Natural killer cell treated with Interleukin-12 subunit alpha and Interleukin-12 subunit beta and Interleukin-15 and Interleukin-18, amount 100 ng/mL, for 72 hours (primary cell): ENCODE results near the gene SLC27A4. TPM values are rescaled to one million over a fixed set of nuclear protein-coding genes. Genes with fewer than 3 reads are reported as not detected.

ENCODE experiments used
- ATAC-seq, 2 donors: fragments of 150-1000 bp; cut with Tn5 transposase in 1 of 2; sonication (Bioruptor Pico), chemical (Tn5 transposase) in 1 of 2; 2 replicates each; pipeline ENCODE4 v1.10.0; 2021
- DNase-seq: peaks from one replicate; pipeline ENCODE4 v3.0.0; 2022; ENCODE audit warnings: low spot score
- H3K27ac Mint-ChIP-seq, 2 donors: 1 replicate in 1 of 2; 2 replicates in 1 of 2; pipeline ENCODE4 v1.8.0; 2022; ENCODE audit warnings: mixed read lengths in 2 of 2, mild to moderate bottlenecking in 1 of 2, moderate library complexity in 1 of 2
- H3K27me3 Mint-ChIP-seq, 2 donors: 1 replicate in 1 of 2; 2 replicates in 1 of 2; pipeline ENCODE4 v1.8.0; 2022; ENCODE audit warnings: mixed read lengths in 2 of 2
- H3K36me3 Mint-ChIP-seq: one replicate; pipeline ENCODE4 v1.8.0; 2022; ENCODE audit warnings: mixed read lengths
- H3K4me1 Mint-ChIP-seq, 2 donors: 1 replicate in 1 of 2; 2 replicates in 1 of 2; pipeline ENCODE4 v1.8.0; 2022; ENCODE audit warnings: low read depth in 2 of 2, mixed read lengths in 2 of 2, mild to moderate bottlenecking in 1 of 2
- H3K4me3 Mint-ChIP-seq: one replicate; pipeline ENCODE4 v1.8.0; 2022; ENCODE audit warnings: mixed read lengths
- H3K9me3 Mint-ChIP-seq: 2 replicates; pipeline ENCODE4 v1.8.0; 2022; ENCODE audit warnings: mixed read lengths
- total RNA-seq, 2 donors: library from RNA; stranded (reverse); gene quantifications; one replicate each; pipeline ENCODE4 v1.2.3, GENCODE V29; 2022

Gene SLC27A4
- total RNA-seq, 2 donors from 2014 or later: 23.5 to 32.3 TPM

DNA sequence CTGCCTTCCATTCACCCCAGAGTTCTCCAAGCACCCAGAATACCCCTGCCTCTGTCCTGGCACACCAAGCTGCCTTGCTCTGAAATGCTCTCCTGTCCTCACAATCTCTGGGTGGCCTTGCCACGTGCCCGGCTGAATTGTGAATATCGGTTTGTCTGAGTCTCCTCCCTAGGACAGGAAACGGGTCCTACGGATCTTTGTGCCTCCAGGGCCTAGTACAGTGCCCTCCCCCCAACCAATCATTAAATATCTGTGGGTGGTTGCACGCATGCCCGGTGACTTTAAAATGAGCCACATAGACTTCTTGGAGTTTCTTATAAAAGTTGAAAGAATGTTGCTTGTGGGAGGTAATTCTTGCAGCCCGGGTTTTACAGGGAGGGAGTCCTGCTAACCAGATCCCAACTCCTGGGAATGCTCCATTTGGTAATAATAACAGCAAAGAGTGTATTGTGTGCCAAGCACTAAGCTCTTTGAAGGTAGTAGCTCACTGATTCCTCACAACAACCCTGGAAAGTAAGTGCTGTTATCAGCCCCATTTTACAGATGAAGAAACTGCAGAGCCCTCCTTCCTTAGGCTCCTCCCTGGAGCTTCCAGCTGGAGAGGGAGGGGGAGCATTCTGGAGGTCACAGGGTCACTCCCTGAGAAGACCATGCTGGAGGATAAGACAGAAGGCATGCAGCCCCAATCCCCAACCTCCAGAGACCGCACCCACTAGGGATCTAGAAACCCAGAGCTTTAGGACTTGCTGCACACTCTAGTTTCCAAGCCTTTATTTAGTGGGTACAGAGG, 54.2 kb downstream of the SLC27A4 start:
- H3K27ac Mint-ChIP-seq: no peak overlapping the region
- H3K4me1 Mint-ChIP-seq: no peaks in the 10 kb centered on the region
- peaks cover 0 to 3% of the 10 kb centered on the region in 2 donors for H3K27me3 Mint-ChIP-seq
- no peaks in the 10 kb centered on the region for H3K36me3 Mint-ChIP-seq
- H3K4me3 Mint-ChIP-seq: no peak overlapping the region
- ATAC-seq (no peak), DNase-seq (no peak)
- H3K9me3 Mint-ChIP-seq: no peaks in the 10 kb centered on the region

DNA sequence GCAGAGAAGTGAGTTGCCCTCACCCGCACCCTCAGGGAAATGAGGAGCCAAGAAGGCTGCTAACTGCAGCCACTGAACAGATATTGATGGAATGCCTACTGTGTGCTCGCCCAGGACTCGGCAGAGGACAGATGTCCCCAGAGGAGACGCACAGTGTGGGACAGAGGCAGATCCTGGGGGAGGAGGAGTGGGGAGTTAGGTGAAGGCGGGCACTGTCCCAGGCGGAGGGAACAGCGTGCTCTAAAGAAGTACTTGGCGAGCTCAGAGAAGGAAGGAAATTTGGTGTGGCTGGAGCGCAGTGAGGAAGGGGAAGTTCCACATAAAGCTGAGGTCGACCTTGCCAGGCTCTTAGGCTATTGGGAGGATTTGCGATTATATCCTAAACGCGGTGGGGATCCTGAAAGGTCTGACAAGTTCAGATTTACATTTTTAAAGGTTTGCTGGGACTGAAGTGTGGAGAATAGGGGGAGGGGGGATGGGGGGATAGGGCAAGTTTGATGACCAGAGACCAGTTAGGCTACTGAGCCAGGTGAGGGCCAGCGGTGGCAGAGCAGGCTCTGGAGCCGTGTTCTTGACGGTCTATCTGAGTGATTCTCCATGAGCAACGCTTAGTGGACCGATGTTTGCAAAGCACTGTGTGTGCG, 56.8 kb downstream of the SLC27A4 start:
- Mint-ChIP-seq H3K36me3 (no peaks in the 10 kb centered on the region), H3K4me3 (no peak overlapping the region)
- ATAC-seq: peak; percentile 34 to 41

DNA sequence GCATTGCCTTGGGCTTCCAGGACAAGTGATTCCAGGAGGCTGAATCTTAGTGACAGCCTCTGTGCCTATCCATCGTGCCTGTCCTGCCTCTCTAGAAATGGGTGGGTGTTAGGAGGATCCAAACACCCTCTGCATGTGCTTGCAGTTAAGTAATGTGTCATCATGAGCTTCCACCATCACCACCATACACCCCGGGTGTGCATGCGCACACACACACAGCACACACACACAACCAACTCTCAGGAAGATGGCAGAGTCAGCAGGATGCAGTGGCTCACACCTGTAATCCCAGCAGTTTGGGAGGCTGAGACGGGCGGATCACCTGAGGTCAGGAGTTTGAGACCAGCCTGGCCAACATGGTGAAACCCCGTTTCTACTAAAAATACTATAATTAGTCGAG, 57.5 kb downstream of the SLC27A4 start:
- Mint-ChIP-seq H3K27me3 (peaks cover 0 to 3% of the 10 kb centered on the region in 2 donors), H3K27ac (no peak overlapping the region), H3K36me3 (no peaks in the 10 kb centered on the region), H3K4me3 (no peak overlapping the region), H3K4me1 (no peaks in the 10 kb centered on the region), H3K9me3 (no peaks in the 10 kb centered on the region)
- DNase-seq (no peak), ATAC-seq (no peak)

More for the DNA sequence above, 56.8 kb downstream of the SLC27A4 start:
- no peaks in the 10 kb centered on the region for H3K4me1 Mint-ChIP-seq
- no peak overlapping the region for H3K27ac Mint-ChIP-seq
- peaks cover 0 to 3% of the 10 kb centered on the region in 2 donors for H3K27me3 Mint-ChIP-seq
- DNase-seq: no peak
- H3K9me3 Mint-ChIP-seq: no peaks in the 10 kb centered on the region

DNA sequence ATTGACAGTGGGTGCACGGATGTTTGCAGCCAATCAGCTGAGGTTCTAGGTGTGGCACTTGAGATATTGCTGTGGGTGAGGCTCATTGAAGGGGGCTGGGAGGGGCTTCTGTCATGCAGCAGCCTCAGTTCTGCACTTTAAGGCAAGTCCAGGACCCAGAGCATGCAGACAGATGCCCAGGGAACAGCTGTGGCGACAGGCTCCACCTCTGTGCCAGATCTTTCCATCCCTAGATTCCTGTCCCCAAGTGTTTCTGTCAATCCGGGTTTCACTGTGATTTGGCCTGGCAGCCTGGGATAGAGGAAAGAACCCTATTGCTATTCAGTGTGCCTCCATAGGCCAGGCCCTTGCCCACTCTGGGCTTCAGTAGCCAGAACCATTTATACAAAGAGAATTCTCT, 59.5 kb downstream of the SLC27A4 start:
- Mint-ChIP-seq H3K4me3 (no peak overlapping the region), H3K9me3 (no peaks in the 10 kb centered on the region), H3K27ac (no peak overlapping the region), H3K4me1 (no peaks in the 10 kb centered on the region), H3K27me3 (peaks cover 0 to 3% of the 10 kb centered on the region in 2 donors), H3K36me3 (no peaks in the 10 kb centered on the region)
- ATAC-seq: no peak
- no peak for DNase-seq

DNA sequence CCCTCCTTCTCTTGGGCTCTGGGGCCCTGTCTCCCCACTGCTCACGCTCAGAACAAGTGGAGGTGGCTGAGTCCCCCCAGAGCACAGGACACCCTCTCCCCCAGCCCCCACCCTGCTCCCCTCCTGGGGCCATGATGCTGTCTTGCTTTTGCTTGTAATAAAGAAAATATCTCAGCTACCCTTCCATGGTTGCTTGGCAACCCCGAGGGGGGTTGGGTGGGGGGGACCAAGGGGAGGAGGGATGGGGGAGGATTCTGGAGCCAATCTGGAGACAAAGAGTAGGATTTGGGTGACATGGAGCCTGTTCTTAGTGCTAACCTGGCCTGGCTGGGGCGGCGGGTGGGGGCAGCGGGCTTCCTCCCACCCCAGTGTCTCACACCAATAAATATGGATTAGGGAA, 64.2 kb downstream of the SLC27A4 start:
- H3K9me3 Mint-ChIP-seq: no peaks in the 10 kb centered on the region
- H3K4me1 Mint-ChIP-seq: no peaks in the 10 kb centered on the region
- peaks cover 0 to 2% of the 10 kb centered on the region in 2 donors for H3K27me3 Mint-ChIP-seq
- H3K4me3 Mint-ChIP-seq: no peak overlapping the region
- H3K36me3 Mint-ChIP-seq: no peaks in the 10 kb centered on the region
- ATAC-seq: no peak
- H3K27ac Mint-ChIP-seq: no peak overlapping the region
- no peak for DNase-seq

DNA sequence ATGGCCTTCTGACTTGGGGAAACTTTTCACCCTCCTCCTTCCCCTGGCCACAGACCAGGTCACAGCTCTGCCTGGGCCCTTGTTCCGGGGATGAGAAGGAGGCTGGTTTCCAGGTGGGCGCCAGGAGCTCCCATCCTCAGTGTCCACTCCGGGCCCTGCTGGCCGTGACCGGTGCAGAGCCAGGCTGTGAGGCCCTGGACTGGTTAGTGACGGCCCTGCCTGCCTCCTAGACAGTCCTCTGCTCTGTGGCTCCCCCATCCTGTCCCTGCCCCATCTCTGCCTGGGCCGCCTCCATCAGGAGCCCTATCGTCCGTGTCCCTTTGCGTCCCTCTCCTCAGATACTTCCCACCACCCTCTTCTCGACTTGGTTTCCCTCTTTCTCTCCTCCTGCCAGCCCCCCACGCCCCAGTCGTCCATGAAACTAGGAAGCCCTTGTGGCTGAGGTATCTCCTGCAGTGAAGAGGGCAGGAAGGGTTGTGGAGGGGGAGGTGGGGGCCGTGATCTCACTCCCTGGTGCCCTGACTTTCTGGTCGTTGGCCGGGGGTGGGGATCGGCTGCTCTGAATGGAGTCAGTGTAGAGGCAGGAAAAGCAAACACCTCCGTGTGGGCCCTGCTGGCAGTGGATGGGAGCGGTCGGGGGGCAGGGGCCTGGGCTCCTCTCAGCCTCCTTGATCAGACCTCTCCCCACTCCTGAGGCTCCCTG, 64.9 kb downstream of the SLC27A4 start:
- H3K36me3 Mint-ChIP-seq: no peaks in the 10 kb centered on the region
- no peak overlapping the region for H3K27ac Mint-ChIP-seq

DNA sequence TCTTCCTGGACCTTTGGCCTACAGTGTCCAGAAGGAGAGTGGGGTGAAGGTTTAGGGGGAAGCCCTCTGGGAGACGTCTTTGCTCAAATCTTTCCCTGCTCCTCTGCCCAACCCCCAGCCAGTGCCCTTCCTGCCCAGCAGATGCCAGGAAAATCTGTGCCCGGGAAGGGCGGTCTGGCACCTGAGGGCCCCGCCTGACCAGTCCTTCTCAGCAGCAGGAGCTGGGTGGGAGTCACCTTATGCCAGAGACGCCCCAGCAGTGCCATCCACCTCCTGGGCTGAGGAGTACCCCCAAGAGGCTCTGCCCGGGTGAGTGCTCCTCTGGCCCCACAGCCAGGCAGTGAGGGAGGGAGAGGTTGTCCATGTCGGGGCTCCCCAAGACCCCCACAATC, 65.4 kb downstream of the SLC27A4 start:
- H3K4me1 Mint-ChIP-seq: no peaks in the 10 kb centered on the region
- no peaks in the 10 kb centered on the region for H3K36me3 Mint-ChIP-seq
- no peak overlapping the region for H3K27ac Mint-ChIP-seq
- ATAC-seq: peak in 1 of 2 donors; percentile 10
- no peak overlapping the region for H3K4me3 Mint-ChIP-seq
- no peak for DNase-seq
- no peaks in the 10 kb centered on the region for H3K9me3 Mint-ChIP-seq
- peaks cover 0 to 2% of the 10 kb centered on the region in 2 donors for H3K27me3 Mint-ChIP-seq

More for the DNA sequence above, 64.9 kb downstream of the SLC27A4 start:
- no peaks in the 10 kb centered on the region for H3K4me1 Mint-ChIP-seq
- DNase-seq (no peak), ATAC-seq (peak in 1 of 2 donors; percentile 14)
- no peak overlapping the region for H3K4me3 Mint-ChIP-seq
- H3K9me3 Mint-ChIP-seq: no peaks in the 10 kb centered on the region
- H3K27me3 Mint-ChIP-seq: peaks cover 0 to 2% of the 10 kb centered on the region in 2 donors

DNA sequence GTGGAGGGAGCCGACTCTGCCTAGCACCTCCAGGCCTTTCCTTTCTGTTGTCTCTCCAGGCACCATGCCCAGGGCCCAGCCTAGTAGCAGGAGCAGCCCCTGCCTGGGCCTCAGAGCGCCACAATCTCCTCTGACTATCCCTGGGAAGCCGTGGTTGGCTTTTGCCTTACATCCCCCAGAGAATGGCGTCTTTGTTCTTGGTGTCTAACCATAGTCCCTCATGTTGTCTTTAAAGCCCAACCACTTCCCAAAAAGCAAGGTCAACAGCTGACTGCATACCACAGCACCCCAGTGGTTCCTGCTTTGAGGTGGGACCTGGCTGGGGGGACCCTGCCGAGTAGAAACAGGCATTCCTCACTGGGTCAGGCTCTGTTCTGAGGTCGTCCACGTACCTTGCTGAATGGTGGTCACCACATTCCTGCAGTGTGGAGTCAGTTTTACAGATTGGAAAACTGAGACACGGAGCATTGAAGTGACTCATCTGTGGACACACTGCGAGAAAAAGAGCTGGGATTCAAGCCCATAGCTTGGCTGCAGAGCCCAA, 66.6 kb downstream of the SLC27A4 start:
- H3K27ac Mint-ChIP-seq: no peak overlapping the region

DNA sequence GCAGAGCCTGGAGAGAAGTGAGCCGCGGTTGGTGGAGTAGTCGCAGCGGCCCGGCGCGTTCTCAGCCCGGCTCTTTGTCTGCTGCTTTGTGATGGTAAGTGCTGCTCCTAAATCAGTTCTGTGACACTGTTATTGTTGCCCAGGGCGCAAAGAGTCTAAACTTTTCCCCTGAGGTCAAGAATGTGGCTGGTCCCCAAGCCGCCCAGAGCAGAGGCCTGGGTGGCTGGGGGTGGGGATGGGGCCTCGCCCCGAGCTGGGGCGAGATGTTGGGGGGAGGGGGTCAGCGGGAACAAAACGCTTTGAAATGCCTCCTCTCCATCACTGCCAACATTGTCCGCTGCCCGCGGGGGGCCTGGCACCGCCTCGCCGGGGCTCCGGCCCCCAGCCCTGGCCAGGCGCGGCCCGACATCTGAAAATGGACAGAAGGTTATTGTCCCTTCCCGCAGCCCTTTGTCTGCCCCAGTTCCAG, 68.7 kb downstream of the SLC27A4 start:
- ATAC-seq (no peak), DNase-seq (no peak)
- no peaks in the 10 kb centered on the region for H3K36me3 Mint-ChIP-seq
- H3K27me3 Mint-ChIP-seq: peaks cover 12% of the 10 kb centered on the region in 2 donors
- no peak overlapping the region for H3K4me3 Mint-ChIP-seq
- no peaks in the 10 kb centered on the region for H3K9me3 Mint-ChIP-seq
- H3K27ac Mint-ChIP-seq: no peak overlapping the region
- H3K4me1 Mint-ChIP-seq: no peaks in the 10 kb centered on the region

More for the DNA sequence above, 66.6 kb downstream of the SLC27A4 start:
- DNase-seq (no peak), ATAC-seq (no peak)
- Mint-ChIP-seq H3K4me1 (no peaks in the 10 kb centered on the region), H3K27me3 (peaks cover 8 to 9% of the 10 kb centered on the region in 2 donors), H3K4me3 (no peak overlapping the region), H3K9me3 (no peaks in the 10 kb centered on the region), H3K36me3 (no peaks in the 10 kb centered on the region)

DNA sequence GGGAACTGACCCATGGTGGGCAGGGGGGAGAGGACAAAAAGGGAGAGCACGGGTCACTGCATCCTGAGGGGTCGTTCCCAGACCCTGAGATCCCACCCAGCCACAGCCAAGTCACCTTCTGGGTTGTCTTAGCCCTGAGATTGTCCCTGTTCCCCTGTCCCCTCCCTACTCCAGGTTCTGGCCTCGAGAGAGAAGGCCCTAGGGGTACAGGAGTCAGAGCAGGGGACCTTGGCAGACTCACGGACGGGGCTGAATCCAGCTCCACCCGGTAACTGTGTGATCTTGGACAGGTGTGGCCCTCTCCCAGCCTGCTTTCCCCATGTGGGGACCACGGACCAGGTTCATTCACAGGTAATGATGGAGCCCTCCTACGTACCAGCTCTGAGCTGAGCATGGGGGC, 69.1 kb downstream of the SLC27A4 start:
- no peak for ATAC-seq
- DNase-seq: no peak
- H3K27me3 Mint-ChIP-seq: peaks cover 15 to 17% of the 10 kb centered on the region in 2 donors
- H3K27ac Mint-ChIP-seq: no peak overlapping the region
- H3K4me3 Mint-ChIP-seq: no peak overlapping the region
- H3K4me1 Mint-ChIP-seq: no peaks in the 10 kb centered on the region
- H3K36me3 Mint-ChIP-seq: no peaks in the 10 kb centered on the region
- no peaks in the 10 kb centered on the region for H3K9me3 Mint-ChIP-seq

DNA sequence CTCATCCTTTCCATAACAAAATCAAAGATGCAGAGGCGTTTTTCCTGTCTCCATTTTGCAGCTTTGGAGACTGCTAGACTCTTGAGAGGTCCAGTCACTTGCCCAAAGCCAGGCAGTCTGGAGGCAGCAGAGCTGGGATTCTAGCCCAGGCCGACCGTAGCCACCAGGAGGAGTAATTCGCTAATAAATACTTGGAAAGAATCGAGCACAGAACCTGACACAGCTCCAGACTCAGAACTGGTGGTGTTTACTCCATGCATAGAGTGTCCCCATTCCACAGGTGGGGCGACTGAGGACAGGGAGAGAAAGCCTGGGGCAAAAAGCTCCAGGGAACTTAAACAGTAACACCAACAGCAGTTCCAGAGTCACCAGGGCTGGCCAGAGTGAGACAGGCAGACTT, 69.7 kb downstream of the SLC27A4 start:
- H3K9me3 Mint-ChIP-seq: no peaks in the 10 kb centered on the region
- no peaks in the 10 kb centered on the region for H3K4me1 Mint-ChIP-seq
- peaks cover 18 to 22% of the 10 kb centered on the region in 2 donors for H3K27me3 Mint-ChIP-seq
- no peak overlapping the region for H3K27ac Mint-ChIP-seq
- no peaks in the 10 kb centered on the region for H3K36me3 Mint-ChIP-seq
- H3K4me3 Mint-ChIP-seq: no peak overlapping the region
- DNase-seq: no peak
- no peak for ATAC-seq
